HG02943 (cell line): ENCODE results near the gene MTG1.
"Not testable (repeated sequence)": the region's sequence is repeated elsewhere in the genome, so short reads cannot be mapped to it uniquely, and the experiment has no call there.

Experiments used
- ATAC-seq: cut with Tn5 transposase; IDR thresholded peaks from one replicate; pipeline ENCODE4 v1.9.1; 2021; ENCODE audit warnings: mild to moderate bottlenecking, low read depth, moderate library complexity; ENCODE audit not compliant: unreplicated experiment

The MTG1 gene

DNA sequence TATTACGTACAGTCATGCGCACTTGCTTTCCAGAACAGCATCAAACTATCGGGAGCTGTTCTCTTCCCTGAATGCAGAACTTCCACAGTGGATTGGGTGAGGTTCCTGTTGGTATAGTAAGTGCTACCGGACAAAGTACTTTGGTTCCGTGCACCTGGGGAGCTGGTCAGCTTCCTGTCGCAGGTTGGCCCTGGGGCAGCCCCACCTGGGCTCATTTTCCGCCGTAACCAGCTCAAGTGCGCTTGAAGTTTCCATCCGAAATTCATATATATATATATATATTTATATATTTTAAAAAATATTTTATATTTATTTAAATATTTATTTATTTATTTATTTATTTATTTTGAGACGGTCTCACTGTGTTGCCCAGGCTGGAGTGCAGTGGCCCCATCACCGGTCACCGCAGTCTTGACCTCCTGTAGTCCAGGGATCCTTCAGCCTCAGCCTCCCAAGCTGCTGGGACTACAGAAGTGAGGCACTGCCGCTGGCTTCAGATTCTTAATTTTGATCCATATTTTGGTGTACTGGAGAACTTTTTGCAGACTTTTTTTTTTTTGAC lies 66.3 kb downstream of the MTG1 start:
- no peak for ATAC-seq

DNA sequence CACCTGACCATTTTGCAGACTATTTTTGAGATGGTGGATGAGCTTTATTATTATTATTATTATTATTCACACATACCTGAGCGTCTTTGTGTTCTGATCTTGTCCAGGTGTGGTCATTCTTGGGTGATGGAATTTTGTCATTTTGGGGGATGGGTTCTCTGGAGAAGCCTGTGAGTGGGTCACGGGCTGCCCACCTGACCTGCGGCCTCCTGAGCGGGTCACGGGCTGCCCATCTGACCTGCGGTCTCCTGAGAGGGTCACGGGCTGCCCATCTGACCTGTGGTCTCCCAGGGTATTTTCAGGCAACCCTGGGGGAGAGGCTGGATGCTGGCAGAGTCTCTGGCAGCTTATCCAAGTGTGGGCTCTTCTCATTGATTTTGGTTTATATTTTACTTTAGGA lies 67.1 kb downstream of the MTG1 start:
- ATAC-seq, result no peak

DNA sequence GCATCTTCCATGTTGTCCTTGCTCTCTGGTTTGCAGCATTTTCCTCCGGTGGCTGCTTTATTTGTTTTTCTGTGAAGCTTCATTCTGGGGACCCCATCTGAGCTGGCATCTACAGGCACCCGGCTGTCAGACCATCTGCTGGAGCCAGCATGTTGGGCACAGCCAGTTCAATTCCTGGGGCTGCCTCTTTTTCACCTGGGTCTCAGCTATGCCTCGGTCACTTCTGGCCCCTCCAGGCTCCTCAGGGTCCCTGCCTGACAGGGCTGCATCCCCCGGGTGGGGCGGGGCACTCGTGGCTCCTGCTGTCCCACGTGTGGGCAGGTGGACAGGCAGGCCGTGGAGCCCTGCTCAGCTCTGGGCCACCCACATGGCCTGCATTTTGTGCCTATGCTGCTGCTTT lies 67.9 kb downstream of the MTG1 start:
- no peak for ATAC-seq

GRCh38 chr10:133462512-133463305 lies 68.8 kb downstream of the MTG1 start:
- no peak for ATAC-seq

DNA sequence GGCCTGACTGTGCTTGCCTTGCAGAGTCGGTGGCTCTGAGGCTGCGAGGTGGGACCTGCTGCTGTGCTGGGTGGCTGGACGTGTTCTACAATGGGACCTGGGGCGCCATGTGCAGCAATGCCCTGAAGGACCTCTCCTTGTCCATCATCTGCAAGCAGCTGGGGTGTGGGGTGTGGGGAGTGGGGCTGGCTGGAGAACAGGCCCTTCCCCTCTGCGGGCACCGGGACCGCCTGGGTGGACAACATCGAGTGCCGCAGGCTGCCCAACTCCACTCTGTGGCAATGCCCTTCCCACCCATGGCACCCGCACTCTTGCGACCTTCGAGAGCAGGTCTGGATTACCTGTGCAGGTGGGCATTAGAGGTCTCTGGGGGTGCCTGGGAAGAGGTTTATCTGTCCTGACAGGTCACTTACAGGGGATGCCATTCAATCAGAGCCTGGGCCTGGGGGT lies 70.7 kb downstream of the MTG1 start:
- no peak for ATAC-seq

DNA sequence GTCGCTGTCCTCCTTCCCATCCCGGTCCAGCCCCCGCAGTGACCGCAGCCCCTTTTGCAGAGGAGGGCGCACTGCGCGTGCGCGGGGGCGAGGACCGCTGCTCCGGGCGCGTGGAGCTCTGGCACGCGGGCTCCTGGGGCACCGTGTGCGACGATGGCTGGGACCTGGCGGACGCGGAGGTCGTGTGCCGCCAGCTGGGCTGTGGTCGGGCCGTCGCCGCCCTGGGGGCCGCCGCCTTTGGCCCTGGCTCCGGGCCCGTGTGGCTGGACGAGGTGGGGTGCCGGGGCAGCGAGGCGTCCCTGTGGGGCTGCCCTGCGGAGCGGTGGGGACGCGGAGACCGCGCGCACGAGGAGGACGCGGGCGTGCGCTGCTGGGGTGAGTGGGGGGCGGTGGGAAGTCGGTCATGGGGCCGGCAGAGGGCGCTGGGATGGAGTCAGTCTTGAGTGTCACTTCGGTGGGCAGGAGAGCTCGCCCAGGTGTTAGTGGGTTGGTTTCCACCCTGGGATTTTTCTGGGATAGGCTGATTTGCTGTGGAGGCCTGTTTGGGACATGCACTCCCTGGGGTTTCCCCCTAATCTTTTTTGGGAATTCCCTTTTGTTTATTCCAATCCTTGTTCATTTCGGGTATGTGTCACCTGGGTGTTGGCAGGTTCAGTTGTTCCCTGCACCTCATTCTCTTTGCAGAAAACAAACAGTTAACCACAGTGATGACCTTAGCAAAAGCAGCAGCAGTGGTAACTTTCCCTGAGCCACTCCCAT lies 71.4 kb downstream of the MTG1 start:
- ATAC-seq, result no peak

DNA sequence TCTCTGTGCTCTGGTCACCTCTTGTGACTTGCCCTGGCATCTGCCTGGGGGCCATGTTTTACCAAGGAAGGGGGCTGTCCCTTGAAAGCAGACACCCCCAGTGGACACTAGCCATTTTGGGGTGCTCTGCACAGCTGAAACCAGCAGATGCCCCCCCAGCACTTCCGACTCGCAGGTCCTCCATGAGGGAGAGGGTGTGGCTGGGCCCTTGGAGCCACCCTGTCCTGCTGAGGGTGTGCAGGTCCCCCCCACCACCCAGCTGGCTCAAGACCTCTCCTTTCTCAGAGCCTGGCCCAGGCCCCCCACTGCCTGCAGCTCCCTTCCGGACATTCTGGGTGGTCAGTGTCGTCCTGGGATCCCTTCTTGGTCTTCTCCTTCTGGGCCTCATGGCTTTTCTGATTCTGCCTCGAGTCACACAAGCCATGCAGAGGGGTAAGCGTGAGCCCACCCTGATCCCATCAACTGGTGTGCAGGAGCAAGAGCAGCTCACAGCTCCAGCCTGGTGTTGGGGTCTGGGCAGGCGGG lies 72.1 kb downstream of the MTG1 start:
- ATAC-seq, result no peak

DNA sequence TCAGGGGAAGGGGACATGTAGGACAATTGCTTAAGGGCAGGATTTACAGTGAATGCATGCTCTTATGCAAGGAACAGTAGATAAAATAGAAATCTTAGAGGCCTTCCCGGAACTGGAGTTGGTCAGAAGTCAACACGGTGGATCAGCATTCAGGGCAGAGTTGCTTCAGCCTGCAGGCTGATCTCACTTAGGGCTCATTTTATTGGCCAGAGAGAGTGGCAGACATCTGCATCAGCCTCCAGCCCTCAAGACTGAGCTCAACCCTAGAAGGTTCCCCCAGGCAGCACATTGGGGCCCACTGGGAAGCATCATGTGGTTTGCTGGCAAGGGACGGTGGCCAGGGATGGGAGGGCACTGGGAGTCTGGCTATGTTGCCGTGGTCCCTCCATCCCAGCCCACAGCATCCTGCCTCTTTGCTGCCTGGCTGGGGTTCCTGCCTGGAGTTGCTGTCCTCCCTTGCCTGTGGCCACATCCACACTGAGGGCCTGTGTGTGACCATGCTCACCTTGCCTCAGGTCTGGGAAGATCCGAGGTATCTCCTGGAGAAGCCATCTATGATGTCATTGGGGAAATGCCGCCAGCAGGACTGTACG lies 72.8 kb downstream of the MTG1 start:
- ATAC-seq, result no peak

DNA sequence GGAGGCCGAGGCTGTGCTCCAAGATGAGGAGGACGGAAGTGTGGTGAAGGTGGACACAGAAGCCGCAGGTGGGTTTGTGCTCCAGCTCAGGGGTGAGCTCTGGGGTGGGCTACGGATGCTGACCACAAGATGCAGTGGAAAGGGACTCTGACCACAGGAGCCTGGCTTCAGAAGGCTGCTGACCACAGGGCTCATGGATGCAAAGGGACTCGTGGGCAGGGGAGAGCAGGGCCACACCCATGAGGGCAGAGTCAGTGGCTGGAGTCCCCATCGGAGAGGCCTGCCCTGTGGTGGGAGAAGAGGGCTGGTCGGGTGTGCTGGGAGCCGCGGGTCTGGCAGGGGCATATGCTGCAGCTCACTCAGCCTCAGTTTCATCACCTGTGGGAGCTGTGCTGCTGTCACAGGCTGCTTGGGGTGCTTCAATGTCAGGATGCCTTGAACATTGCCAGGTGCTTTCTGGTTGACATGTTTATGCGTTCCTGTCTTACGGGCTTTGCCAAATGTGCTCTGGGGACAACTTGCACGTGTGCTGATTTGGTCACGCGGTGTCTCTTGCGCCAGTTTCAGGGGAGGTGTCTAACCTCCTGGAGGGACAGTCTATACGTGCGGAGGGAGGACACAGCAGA lies 73.4 kb downstream of the MTG1 start:
- no peak for ATAC-seq

GRCh38 chr10:133469205-133469604 lies 75.2 kb downstream of the MTG1 start:
- not testable (repeated sequence) for ATAC-seq

GRCh38 chr10:133471300-133472109 lies 77.5 kb downstream of the MTG1 start:
- no peak for ATAC-seq
